HEK293 (cell line): ENCODE data around the gene SEPTIN12.

ENCODE experiments used
- CTCF ChIA-PET: fragments of 350-600 bp; formaldehyde crosslinking; extraction: SDS; loops from one replicate; lab custom pipeline; 2021; ENCODE audit warnings: antibody characterized with exemption; lab: Yijun Ruan, JAX
- POLR2A ChIA-PET: fragments of 300-600 bp; formaldehyde crosslinking; extraction: SDS; loops from one replicate; lab custom pipeline; 2020; ENCODE audit warnings: antibody characterized with exemption, inconsistent platforms; lab: Yijun Ruan, JAX
- H3K27ac ChIP-seq: fragments of 200-500 bp; sonication (Bioruptor generic); 2 replicates; pipeline ENCODE4 v1.5.1; 2014; ENCODE audit warnings: low read depth, low read length, control low read depth, inconsistent platforms; ENCODE audit errors: extremely low read depth
- H3K36me3 ChIP-seq, 2 experiments: fragments of 200-500 bp in 1 of 2; sonication (Bioruptor generic) in 1 of 2; 1 replicate in 1 of 2; 2 replicates in 1 of 2; pipeline ENCODE4 v1.5.1; 2014 to 2017; ENCODE audit warnings: inconsistent platforms in 2 of 2, low read length in 2 of 2; ENCODE audit not compliant: control insufficient read depth in 2 of 2, insufficient read depth in 1 of 2
- H3K4me1 ChIP-seq: fragments of 200-500 bp; sonication (Bioruptor generic); 2 replicates; pipeline ENCODE4 v1.5.1; 2014; ENCODE audit warnings: mild to moderate bottlenecking, low read length, inconsistent platforms; ENCODE audit not compliant: control insufficient read depth, insufficient read depth
- H3K4me3 ChIP-seq: 2 replicates; pipeline ENCODE4 v1.5.1; 2011; ENCODE audit warnings: low read depth, mild to moderate bottlenecking, control low read depth, low read length, moderate library complexity
- H3K9me3 ChIP-seq: fragments of 200-500 bp; sonication (Bioruptor generic); 2 replicates; pipeline ENCODE4 v1.5.1; 2014; ENCODE audit warnings: low read depth, low read length, inconsistent platforms; ENCODE audit not compliant: control insufficient read depth, insufficient read depth
- ATF2 ChIP-seq: fragments of 450-650 bp; formaldehyde crosslinking; IDR thresholded peaks from 2 replicates; pipeline ENCODE4 v1.5.1; 2016; ENCODE audit warnings: missing biosample characterization, missing genetic modification characterization, low read depth
- KLF7 ChIP-seq: fragments of 450-650 bp; formaldehyde crosslinking; IDR thresholded peaks from 2 replicates; pipeline ENCODE4 v1.5.1; 2016; ENCODE audit warnings: missing biosample characterization, missing genetic modification characterization, borderline replicate concordance
- KLF8 ChIP-seq: fragments of 450-650 bp; formaldehyde crosslinking; IDR thresholded peaks from 2 replicates; pipeline ENCODE4 v1.5.1; 2016; ENCODE audit warnings: missing biosample characterization, missing genetic modification characterization
- PBX3 ChIP-seq: sonication (generic); formaldehyde crosslinking; IDR thresholded peaks from 2 replicates; pipeline ENCODE4 v1.8.1; 2022; ENCODE audit warnings: mild to moderate bottlenecking, moderate library complexity, missing genetic modification reagents
- PRDM1 ChIP-seq: fragments of 450-650 bp; formaldehyde crosslinking; IDR thresholded peaks from 2 replicates; pipeline ENCODE4; 2016; ENCODE audit warnings: missing biosample characterization, missing genetic modification characterization
- PRDM6 ChIP-seq: fragments of 450-650 bp; formaldehyde crosslinking; IDR thresholded peaks from 2 replicates; pipeline ENCODE4 v1.5.1; 2017; ENCODE audit warnings: missing biosample characterization, missing genetic modification characterization
- REPIN1 ChIP-seq: fragments of 450-650 bp; formaldehyde crosslinking; IDR thresholded peaks from 2 replicates; pipeline ENCODE4 v1.5.1; 2017; ENCODE audit warnings: missing biosample characterization, missing genetic modification characterization, low read depth
- TRIM28 ChIP-seq: IDR thresholded peaks from 2 replicates; pipeline ENCODE4 v1.6.1; 2011; ENCODE audit warnings: low read length, control low read depth, borderline replicate concordance
- ZNF112 ChIP-seq: fragments of 450-650 bp; formaldehyde crosslinking; IDR thresholded peaks from 2 replicates; pipeline ENCODE4 v1.5.0; 2017; ENCODE audit warnings: missing biosample characterization, missing genetic modification characterization
- ZNF132 ChIP-seq: fragments of 450-650 bp; formaldehyde crosslinking; IDR thresholded peaks from 2 replicates; pipeline ENCODE4 v1.5.1; 2017; ENCODE audit warnings: missing biosample characterization, missing genetic modification characterization, borderline replicate concordance
- ZNF169 ChIP-seq: fragments of 450-650 bp; formaldehyde crosslinking; IDR thresholded peaks from 2 replicates; pipeline ENCODE4 v1.5.1; 2016; ENCODE audit warnings: missing biosample characterization, missing genetic modification characterization
- ZNF202 ChIP-seq: fragments of 450-650 bp; formaldehyde crosslinking; IDR thresholded peaks from 2 replicates; pipeline ENCODE4 v1.5.1; 2016; ENCODE audit warnings: missing biosample characterization, missing genetic modification characterization, borderline replicate concordance
- ZNF223 ChIP-seq: fragments of 450-650 bp; formaldehyde crosslinking; IDR thresholded peaks from 2 replicates; pipeline ENCODE4 v1.5.1; 2016; ENCODE audit warnings: missing biosample characterization, missing genetic modification characterization
- ZNF23 ChIP-seq: fragments of 450-650 bp; formaldehyde crosslinking; IDR thresholded peaks from 2 replicates; pipeline ENCODE4 v1.5.1; 2016; ENCODE audit warnings: missing biosample characterization, missing genetic modification characterization, borderline replicate concordance
- ZNF292 ChIP-seq: fragments of 450-650 bp; formaldehyde crosslinking; IDR thresholded peaks from 2 replicates; pipeline ENCODE4 v1.5.1; 2016; ENCODE audit warnings: low read depth, missing biosample characterization, missing genetic modification characterization, borderline replicate concordance
- ZNF394 ChIP-seq: fragments of 450-650 bp; formaldehyde crosslinking; IDR thresholded peaks from 2 replicates; pipeline ENCODE4 v1.5.1; 2016; ENCODE audit warnings: missing biosample characterization, missing genetic modification characterization, mild to moderate bottlenecking, moderate library complexity, borderline replicate concordance
- ZNF423 ChIP-seq: fragments of 450-650 bp; formaldehyde crosslinking; IDR thresholded peaks from 2 replicates; pipeline ENCODE4 v1.5.1; 2016; ENCODE audit warnings: missing biosample characterization, missing genetic modification characterization
- ZNF514 ChIP-seq: fragments of 450-650 bp; formaldehyde crosslinking; IDR thresholded peaks from 2 replicates; pipeline ENCODE4 v1.5.1; 2016; ENCODE audit warnings: missing biosample characterization, missing genetic modification characterization
- ZNF549 ChIP-seq: fragments of 450-650 bp; IDR thresholded peaks from 2 replicates; pipeline ENCODE4 v1.5.1; 2018; ENCODE audit warnings: missing biosample characterization, missing genetic modification characterization, mild to moderate bottlenecking, inconsistent platforms, moderate library complexity
- ZNF555 ChIP-seq: fragments of 450-650 bp; formaldehyde crosslinking; conservative IDR thresholded peaks from 2 replicates; pipeline ENCODE4 v1.5.1; 2017; ENCODE audit warnings: missing biosample characterization, mild to moderate bottlenecking, missing genetic modification characterization, inconsistent platforms
- ZNF585B ChIP-seq: fragments of 450-650 bp; formaldehyde crosslinking; IDR thresholded peaks from 2 replicates; pipeline ENCODE4 v1.5.1; 2016; ENCODE audit warnings: missing biosample characterization, missing genetic modification characterization
- ZNF677 ChIP-seq: fragments of 450-650 bp; IDR thresholded peaks from 2 replicates; pipeline ENCODE4 v1.5.0; 2018; ENCODE audit warnings: missing biosample characterization, mild to moderate bottlenecking, missing genetic modification characterization, moderate library complexity
- ZNF707 ChIP-seq: fragments of 450-650 bp; formaldehyde crosslinking; IDR thresholded peaks from 2 replicates; pipeline ENCODE4 v1.5.1; 2016; ENCODE audit warnings: missing biosample characterization, missing genetic modification characterization
- ZNF791 ChIP-seq: fragments of 450-650 bp; formaldehyde crosslinking; IDR thresholded peaks from 2 replicates; pipeline ENCODE4 v1.5.1; 2016; ENCODE audit warnings: missing biosample characterization, missing genetic modification characterization

Gene SEPTIN12

GRCh38 chr16:4833584-4833983 is 45.4 kb upstream of the SEPTIN12 start:
- TF ChIP-seq ZNF169 (tag by site-specific recombination) = no peak
- no peak for TF ChIP-seq ATF2
- no peak for TF ChIP-seq ZNF112
- no peak for TF ChIP-seq ZNF555 (tag by site-specific recombination)
- TF ChIP-seq ZNF514 (tag by site-specific recombination) = no peak
- no peak for TF ChIP-seq TRIM28
- no peak for TF ChIP-seq ZNF423 (tag by site-specific recombination)
- no peak for TF ChIP-seq ZNF707
- TF ChIP-seq PBX3 (CRISPR knock-in tag) = no peak
- no peak for TF ChIP-seq ZNF549 (tag by site-specific recombination)
- no peak for TF ChIP-seq ZNF202 (tag by site-specific recombination)
- no peak for TF ChIP-seq ZNF23 (tag by site-specific recombination)
- no peak for TF ChIP-seq ZNF585B (tag by site-specific recombination)
- no peak for TF ChIP-seq ZNF292
- no peak for TF ChIP-seq KLF7 (tag by site-specific recombination)
- no peak for TF ChIP-seq ZNF791 (tag by site-specific recombination)
- no peak for TF ChIP-seq PRDM1 (tag by site-specific recombination)
- TF ChIP-seq ZNF677 (tag by site-specific recombination) = no peak
- H3K4me1 ChIP-seq = no peaks in the 10 kb centered on the region
- H3K4me3 ChIP-seq = no peak overlapping the region
- POLR2A ChIA-PET = interaction anchor here (1.0 to 1.2 kb wide), 2 partner anchors 13 to 31 kb away, joined by 4 to 5 read pairs; partner anchors contain the start of gene ROGDI
- CTCF ChIA-PET = interaction anchor here (0.6 to 1.0 kb wide), 2 partner anchors 14 to 78 kb away, joined by 3 read pairs; no protein-coding TSS in a partner anchor
- H3K9me3 ChIP-seq = no peaks in the 10 kb centered on the region
- no peak overlapping the region for H3K27ac ChIP-seq
- peaks cover 39 to 94% of the 10 kb centered on the region in 2 experiments; a peak in 2 of 3 replicates for H3K36me3 ChIP-seq

GRCh38 chr16:4832698-4833343 is 44.7 kb upstream of the SEPTIN12 start:
- H3K4me1 ChIP-seq = no peaks in the 10 kb centered on the region
- ChIA-PET CTCF (no interaction called here), POLR2A (no interaction called here)
- no peaks in the 10 kb centered on the region for H3K9me3 ChIP-seq
- H3K27ac ChIP-seq = no peak overlapping the region
- H3K36me3 ChIP-seq = peaks cover 42 to 92% of the 10 kb centered on the region in 2 experiments; a peak in 2 of 3 replicates
- no peak for TF ChIP-seq ZNF132 (tag by site-specific recombination)
- TF ChIP-seq ZNF223 (tag by site-specific recombination) = no peak
- no peak for TF ChIP-seq REPIN1
- TF ChIP-seq PRDM6 (tag by site-specific recombination) = no peak
- no peak for TF ChIP-seq ZNF394 (tag by site-specific recombination)
- TF ChIP-seq ZNF791 (tag by site-specific recombination) = no peak
- TF ChIP-seq KLF8 = no peak
- H3K4me3 ChIP-seq = no peak overlapping the region
